Activated CD8-positive, alpha-beta memory T cell treated with anti-CD3 and anti-CD28 coated beads, Interleukin-2, amount 50 U/mL, for 4 hours (primary cell): Measurements from ENCODE around the gene NLRP7.
"Not testable (repeated sequence)": the region's sequence is repeated elsewhere in the genome, so short reads cannot be mapped to it uniquely, and the experiment has no call there.

ENCODE experiments used
- DNase-seq: peaks from one replicate; pipeline ENCODE4 v3.0.0-alpha.2; 2020

The NLRP7 gene

DNA sequence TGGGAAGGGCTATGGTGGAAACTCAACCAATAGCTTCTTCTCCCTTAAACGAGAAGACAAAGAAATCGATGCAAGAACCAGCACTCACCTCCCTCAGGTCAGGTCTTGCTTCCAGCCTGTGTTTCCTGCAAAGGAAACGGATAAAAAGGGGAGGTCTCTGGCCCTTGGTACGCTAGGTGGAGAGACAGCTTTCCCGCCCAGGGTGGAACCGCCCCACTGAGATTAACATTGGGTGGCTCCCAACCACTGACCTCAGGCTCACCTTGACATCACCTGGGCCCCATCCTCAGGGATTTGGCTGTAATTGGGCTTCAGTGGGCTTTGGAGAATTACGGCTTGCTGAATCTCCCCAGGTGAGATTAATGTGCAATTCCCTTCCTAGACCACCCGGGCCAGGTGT is at the start of gene NLRP7:
TSS of gene NLRP7 (minus strand) at position 150 of the 400 bp plus-strand sequence.
- no peak for DNase-seq

DNA sequence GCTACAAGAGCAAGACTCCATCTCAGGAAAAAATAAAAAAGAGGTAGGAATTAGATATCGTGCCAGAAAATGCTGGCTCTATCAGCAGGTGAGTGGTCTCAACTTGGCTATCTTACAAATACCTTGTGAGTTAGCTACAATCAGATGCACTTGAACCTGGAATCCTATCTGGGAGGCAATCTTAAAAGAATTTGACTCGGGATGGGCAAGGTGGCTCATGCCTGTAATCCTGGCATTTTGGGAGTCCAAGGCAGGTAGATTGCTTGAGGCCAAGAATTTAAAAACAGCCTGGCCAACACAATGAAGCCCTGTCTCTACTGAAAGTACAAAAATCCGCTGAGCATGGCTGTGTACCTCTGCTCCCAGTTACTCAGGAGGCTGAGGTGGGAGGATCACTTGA is 48.2 kb upstream of the NLRP7 start:
- DNase-seq = no peak

DNA sequence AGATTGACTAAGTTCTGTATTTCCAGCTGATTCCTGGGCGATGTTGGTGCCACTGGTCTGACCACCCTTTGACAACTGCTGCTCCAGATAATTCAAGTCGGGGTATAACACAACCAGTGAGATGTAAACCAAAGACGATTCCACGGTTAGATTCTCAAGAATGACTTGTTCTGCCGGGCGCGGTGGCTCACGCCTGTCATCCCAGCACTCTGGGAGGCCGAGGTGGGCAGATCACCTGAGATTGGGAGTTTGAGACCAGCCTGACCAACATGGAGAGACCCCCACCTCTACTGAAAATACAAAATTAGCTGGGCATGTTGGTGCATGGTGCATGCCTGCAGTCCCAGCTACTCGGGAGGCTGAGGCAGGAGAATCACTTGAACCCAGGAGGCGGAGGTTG is 42.2 kb upstream of the NLRP7 start:
- DNase-seq = not testable (repeated sequence)

DNA sequence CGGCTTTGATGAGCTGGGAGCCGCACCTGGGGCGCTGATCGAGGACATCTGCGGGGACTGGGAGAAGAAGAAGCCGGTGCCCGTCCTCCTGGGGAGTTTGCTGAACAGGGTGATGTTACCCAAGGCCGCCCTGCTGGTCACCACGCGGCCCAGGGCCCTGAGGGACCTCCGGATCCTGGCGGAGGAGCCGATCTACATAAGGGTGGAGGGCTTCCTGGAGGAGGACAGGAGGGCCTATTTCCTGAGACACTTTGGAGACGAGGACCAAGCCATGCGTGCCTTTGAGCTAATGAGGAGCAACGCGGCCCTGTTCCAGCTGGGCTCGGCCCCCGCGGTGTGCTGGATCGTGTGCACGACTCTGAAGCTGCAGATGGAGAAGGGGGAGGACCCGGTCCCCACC is 35.2 kb upstream of the NLRP7 start:
- DNase-seq = not testable (repeated sequence)

DNA sequence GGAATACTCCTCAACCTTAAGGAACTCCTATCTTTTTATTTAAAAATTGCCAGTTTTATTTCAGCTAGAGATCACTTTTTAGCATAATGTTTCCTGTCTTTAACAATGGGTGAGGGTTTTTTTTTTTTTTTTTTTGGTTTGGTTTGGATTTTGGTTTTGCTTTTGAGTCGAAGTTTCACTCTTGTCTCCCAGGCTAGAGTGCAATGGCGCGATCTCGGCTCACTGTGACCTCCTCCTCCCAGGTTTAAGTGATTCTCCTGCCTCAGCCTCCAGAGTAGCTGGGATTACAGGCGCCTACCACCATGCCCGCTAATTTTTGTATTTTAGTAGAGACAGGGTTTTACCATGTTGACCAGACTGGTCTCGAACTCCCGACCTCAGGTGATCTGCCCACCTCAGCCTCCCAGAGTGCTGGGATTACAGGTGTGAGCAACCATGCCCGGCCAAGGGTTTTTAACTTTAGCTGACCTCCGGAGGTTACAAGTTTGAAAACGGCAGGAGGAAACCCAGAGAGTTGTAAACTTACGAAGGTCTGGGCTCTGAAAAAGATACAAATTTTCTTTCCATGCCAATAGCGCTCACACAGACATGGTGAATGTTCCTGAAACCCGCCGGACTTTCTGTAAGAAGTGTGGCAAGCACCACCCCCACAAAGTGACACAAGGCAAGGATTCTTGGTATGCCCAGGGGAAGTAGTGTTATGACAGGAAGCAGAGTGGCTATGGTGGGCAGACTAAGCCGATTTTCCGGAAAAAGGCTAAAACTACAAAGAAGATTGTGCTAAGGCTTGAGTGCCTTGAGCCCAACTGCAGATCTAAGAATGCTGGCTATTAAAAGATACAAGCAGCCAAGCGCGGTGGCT is 26.1 kb upstream of the NLRP7 start:
- DNase-seq = not testable (repeated sequence)

DNA sequence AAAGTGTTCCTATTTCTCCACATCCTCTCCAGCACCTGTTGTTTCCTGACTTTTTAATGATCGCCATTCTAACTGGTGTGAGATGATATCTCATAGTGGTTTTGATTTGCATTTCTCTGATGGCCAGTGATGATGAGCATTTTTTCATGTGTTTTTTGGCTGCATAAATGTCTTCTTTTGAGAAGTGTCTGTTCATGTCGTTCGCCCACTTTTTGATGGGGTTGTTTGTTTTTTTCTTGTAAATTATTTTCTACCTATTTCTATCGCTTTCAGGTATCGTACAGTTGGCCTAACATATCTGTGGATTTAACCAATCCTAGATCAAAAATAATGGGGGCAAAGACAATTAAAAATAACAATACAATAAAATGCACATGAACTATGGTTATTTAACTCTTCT is 24.1 kb upstream of the NLRP7 start:
- not testable (repeated sequence) for DNase-seq

DNA sequence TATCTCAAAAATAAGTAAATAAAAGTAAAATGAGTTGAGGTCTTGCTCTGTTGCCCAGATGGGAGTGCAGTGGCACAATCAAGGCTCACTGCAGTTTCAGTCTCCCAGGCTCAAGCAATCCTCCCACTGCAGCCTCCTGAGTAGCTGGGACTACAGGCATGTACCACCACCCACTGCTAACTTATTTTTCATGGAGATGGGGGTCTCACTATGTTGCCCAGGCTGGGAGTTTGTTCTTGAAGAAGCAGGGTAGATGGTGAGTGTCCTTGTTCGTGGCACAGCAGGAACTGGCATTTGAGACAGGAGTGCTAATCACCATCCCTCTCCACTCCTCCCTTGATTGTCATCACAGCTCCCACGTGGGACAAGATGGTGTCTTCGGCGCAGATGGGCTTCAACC is 22.3 kb upstream of the NLRP7 start:
- DNase-seq = no peak

DNA sequence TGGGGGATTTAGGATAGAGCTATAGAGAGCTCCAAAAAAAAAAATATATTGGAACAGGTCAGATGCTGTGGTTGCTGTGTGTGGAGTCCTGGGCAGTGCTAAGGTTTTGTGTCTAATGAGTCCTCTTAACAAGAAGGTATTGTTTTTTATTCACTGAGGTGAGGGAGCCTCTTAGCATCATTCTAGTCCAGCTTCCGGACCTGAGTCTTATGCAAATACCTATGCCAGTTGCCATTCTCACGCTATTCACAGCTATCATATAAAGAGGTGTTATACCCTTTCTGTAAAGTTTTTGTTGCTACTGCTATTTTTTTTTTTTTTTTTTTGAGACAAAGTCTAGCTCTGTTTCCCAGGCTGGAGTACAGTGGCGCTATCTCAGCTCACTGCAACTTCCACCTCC is 20.3 kb upstream of the NLRP7 start:
- no peak for DNase-seq

DNA sequence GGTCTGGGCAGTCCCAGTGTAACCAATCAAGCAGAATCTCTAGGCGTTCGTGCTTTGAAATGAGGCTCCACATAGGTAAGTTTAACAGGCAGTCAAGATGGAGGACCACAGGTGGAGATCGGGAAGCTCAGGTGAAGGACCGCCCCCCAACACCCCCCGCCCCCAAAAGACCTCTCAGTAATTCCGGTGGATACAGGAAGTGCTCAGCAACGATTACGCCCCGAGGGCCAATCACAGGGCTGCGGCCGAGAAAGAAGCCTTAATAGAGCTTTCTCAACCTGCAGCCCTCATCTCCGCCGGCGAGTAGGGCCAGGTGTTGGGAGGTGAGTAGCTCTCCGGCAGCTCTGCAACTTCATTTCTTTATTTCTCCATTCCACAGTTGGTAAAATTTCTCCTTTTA is 17.7 kb upstream of the NLRP7 start:
- not testable (repeated sequence) for DNase-seq

DNA sequence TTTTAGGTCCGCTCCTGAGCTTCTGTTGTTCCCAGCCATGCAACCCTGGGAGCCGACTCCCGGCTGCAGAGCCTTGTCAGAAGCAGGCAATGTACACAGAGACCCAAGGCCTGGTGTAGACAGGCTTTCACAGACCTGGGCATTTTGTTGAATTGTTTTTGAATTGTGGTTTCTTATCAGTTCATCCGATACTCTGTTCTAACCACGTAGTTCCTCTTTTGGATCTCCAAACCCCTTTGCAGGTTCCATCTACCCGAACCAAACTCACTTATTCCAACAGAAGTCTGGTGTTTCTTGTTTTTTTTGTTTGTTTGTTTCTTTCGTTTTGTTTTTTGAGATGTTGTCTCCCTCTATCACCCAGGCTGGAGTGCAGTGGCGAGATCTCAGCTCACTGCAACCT is 12.5 kb upstream of the NLRP7 start:
- DNase-seq = no peak

DNA sequence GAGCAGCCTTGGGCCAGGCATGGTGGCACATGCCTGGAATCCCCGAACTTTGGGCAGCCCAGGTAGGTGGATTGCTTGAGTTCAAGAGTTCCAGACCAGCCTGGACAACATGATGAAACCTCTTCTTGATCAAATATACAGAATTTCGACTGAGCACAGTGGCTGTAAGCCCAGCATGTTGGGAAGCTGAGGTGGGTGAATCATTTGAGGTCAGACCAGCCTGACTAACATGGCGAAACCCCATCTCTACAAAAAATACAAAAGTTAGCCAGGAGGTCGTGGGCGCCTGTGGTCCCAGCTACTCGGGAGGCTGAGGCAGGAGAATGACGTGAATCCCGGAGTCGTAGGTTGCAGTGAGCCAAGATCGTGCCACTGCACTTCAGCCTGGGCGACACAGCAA is 8.0 kb upstream of the NLRP7 start:
- DNase-seq = no peak

DNA sequence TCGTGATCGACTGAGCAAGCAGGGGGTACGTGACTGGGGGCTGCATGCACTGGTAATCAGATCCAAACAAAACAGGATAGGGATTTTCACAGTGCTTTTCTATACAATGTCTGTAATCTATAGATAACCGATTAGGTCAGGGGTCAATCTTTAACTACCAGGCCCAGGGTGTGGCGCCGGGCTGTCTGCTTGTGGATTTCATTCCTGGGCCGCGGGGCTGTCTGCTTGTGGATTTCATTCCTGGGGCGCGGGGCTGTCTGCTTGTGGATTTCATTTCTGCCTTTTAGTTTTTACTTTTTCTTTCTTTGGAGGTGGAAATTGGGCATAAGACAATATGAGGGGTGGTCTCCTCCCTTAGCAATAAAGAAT is 6.0 kb upstream of the NLRP7 start:
- DNase-seq = not testable (repeated sequence)

DNA sequence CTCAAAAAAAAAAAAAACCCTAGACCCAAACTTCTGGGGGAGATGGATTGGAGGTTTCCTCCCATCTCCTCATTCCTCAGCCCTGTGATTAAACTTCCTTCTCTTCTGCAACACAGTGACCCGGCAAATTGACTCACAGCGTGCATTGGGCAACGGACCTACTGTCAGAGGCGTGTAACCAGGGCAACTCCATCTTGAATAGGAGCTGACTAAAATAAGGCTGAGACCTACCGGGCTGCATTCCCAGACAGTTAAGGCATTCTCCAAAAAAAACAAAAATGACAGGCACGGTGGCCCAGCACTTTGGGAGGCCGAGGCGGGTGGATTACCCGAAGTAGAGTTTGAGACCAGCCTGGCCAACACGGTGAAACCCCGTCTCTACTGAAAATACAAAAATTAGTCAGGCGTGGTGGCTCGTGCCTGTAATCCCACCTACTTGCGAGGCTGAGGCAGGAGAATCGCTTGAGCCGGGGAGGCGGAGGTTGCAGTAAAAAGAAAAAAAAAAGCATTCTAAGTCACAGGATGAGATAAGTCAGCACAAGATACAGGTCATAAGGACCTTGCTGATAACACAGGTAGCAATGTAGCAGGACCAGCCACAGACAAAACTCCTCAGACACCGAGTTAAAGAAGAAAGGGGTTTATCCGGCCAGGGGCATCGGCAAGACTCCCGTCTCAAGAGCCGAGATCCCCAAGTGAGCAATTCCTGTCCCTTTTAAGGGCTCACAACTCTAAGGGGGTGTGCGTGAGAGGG is 5.4 kb upstream of the NLRP7 start:
- DNase-seq = no peak

DNA sequence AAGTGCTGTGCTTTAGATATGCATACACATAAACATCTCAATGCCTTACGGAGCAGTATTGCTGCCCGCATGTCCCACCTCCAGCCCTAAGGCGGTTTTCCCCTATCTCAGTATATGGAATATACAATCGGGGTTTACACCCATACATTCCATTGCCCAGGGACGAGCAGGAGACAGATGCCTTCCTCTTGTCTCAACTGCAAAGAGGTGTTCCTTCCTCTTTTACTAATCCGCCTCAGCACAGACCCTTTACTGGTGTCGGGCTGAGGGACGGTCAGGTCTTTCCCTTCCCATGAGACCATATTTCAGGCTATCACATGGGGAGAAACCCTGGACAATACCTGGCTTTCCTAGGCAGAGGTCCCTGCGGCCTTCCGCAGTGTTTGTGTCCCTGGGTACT is 3.2 kb upstream of the NLRP7 start:
- not testable (repeated sequence) for DNase-seq

DNA sequence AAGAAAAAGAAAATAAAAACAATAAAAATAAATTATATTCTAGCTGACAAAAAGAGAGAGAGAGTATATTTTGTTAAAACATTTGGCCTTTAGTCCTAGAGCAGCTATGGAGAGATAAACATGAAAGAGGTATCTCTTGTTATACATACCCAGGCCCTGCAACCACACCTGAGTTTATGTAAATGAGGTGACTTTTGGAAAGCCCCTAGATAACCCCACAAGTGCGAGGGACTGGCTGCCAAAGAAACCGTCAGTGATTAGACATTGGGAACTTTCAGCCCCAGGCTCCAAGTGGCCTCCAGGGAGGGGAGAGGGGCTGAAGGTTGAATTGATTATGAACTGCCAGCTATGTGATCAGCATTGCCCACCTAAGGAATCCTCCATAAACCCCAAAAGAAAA is 2.1 kb upstream of the NLRP7 start:
- no peak for DNase-seq

DNA sequence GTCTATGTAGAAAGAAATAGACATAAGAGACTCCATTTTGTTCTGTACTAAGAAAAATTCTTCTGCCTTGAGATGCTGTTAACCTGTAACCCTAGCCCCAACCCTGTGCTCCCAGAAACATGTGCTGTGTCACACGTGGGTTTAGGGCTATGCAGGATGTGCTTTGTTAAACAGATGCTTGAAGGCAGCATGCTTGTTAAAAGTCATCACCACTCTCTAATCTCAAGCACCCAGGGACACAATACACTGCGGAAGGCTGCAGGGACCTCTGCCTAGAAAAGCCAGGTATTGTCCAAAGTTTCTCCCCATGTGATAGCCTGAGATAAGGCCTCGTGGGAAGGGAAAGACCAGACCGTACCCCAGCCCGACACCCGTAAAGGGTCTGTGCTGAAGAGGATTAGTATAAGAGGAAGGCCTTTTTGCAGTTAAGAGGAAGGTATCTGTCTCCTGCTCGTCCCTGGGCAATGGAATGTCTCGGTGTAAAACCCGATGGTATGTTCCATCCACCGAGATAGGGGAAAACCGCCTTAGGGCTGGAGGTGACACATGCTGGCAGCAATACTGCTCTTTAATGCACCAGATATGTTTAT is 3.5 kb downstream of the NLRP7 start:
- not testable (repeated sequence) for DNase-seq

DNA sequence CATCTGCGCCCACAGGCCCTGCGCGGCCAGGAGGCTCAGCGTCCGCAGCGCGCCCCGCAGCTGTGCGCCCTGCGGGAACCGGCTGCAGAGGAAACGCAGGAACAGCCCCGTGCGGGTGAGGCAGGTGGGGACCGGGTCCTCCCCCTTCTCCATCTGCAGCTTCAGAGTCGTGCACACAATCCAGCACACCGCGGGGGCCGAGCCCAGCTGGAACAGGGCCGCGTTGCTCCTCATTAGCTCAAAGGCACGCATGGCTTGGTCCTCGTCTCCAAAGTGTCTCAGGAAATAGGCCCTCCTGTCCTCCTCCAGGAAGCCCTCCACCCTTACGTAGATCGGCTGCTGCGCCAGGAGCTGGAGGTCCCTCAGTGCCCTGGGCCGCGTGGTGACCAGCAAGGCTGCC is 7.8 kb downstream of the NLRP7 start:
- not testable (repeated sequence) for DNase-seq

DNA sequence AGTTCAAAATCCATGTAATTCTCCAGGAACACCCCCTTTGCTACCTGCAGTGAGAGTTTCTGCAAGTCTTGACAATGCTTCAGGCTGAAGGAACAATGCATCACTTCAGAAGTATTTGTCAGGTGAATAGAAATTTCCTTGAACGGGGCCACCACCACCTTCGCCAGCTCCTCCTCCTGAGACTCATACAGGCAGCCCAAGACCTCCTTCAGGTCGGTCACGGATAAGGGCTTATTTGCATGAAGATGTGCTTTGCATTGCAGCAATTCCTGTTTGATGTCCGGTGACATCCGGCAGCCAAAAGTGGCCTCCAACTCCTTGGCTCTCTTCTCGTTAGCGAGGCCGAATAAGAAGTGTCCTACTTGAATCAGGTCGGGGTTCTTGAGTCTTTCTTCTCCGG is 8.4 kb downstream of the NLRP7 start:
- no peak for DNase-seq

DNA sequence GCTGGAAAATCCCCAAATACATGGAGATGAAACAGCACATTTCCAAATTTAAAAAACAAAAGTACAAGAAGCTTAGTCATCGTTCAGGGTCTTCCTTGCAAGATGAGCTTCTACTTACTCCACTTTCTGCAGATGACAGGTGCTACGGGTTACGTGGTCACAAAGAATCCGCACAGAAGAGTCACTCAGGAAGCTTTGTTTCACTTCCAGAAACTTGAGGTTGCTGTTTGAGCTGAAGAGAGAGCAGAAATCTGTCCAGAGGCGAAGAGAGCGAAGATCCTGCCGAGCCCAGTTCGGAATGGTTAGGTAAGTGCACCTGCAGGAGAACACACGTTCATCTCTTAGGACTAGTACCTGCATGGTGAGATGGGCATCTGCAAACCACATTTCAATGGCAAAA is 9.4 kb downstream of the NLRP7 start:
- no peak for DNase-seq

DNA sequence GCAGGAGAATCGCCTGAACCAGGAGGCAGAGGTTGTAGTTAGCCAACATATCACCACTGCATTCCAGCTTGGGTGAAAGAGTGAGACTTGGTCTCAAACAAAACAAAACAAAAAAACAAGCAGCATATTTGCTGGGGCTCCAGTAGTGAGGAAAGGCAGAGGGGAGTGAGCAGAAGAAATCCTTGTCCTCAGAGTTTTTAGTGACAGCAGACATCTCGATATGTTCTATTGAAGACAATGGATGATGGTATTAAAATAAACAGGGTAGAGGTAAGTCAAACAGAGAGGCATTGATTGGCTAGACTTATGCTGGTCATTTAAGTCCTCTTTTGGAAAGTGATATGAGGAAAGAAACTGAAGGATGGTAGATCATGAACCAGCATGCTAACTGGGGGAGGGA is 19.0 kb downstream of the NLRP7 start:
- DNase-seq = no peak

DNA sequence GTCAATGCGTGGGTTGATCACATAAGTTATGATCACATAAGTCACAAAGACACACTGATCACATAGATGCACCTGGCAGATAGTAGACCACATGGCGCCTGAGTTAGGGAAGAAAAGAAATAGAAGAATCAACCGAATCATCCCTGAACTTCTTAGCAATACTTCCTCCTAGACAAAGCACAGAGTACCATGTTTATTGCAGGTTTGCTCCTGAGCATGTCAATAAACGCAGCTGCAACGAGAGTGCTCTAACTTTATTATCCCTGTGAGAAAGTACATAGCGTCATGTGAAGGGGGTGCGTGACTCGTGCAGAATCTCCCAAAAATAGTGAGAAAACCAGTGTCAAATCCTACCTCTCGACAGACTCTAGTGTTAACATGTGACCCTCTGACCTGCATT is 24.1 kb downstream of the NLRP7 start:
- no peak for DNase-seq

DNA sequence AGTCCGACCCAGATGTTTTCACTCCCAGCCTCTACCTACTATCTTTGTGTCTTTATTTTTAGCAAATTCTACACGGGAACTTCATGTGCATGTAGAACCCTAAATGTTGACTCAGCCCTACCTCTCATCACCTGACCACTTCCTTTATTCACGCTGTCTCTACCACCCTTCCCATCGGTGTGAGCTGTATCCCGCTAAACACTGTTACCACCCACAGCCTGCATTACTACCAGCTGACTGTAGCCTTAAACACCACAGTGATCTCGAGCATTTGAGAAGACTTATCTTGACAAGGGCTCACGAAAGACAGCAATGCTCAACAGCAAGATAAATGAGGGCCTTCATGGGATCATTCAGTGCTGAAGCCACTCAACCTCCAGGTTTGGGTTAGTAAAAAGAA is 26.2 kb downstream of the NLRP7 start:
- no peak for DNase-seq

DNA sequence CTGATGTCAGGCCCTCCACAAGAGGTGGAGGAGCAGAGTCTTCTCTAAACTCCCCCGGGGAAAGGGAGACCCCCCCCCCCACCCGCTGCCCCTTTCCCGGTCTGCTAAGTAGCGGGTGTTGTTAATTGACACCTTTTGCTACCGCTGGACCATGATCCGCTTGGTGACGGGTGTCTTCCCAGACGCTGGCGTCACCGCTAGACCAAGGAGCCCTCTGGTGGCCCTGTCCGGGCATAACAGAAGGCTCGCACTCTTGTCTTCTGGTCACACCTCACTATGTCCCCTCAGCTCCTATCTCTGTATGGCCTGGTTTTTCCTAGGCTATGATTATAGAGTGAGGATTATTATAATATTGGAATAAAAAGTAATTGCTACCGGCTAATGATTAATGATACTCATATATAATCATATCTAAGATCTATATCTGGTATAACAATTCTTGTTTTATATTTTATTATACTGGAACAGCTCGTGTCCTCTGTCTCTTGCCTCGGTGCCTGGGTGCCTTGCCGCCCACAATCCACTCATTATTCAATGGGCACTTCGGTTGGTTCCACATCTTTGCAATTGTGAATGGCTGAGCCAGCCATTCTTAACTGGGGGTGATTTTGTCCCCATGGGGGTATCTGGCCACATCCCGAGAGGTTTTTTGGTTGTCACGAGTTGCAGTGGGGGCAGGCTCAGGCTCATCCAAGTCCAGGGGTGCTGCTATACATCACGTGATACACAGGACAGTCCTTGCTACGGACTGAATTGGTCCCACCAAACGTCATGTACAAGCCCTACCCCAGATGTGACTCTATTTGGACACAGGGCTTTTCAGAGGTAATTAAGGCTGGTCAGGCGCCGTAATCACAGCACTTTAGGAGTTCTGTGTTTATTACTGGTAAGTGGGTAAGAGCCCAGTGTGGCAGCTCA is 27.4 kb downstream of the NLRP7 start:
- DNase-seq = not testable (repeated sequence)
